HG03575 (cell line): ENCODE measurements around the gene COL19A1.
A peak's percentile ranks its signal among the peaks of the same experiment; 100 is the strongest.
"Not testable (repeated sequence)": the region's sequence is repeated elsewhere in the genome, so short reads cannot be mapped to it uniquely, and the experiment has no call there.

ENCODE experiments used
- ATAC-seq: cut with Tn5 transposase; IDR thresholded peaks from one replicate; pipeline ENCODE4 v1.9.1; 2021; ENCODE audit not compliant: unreplicated experiment, insufficient number of reproducible peaks, low FRiP score; ENCODE audit errors: extremely low read depth

COL19A1 gene

DNA sequence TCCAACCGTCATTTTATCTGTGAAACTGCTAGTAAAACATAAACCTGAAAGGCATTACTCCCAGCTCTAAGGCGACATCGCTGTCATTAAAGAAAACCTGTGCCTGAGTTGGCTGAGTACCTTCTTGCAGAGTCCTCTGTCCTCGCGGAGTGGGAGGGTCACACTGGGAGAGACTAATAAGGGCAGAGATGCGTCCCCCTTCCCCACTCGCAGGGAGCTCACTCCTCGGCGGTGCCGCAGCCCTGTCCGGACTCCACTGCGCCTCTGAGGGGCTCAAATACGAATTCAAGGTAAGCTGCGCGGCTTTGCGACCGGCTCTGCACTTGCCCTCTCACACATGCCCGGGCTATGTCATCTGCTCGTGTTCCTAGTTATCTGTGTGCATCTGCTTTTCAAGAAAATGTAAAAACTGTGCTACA is at the start of gene COL19A1:
Gene COL19A1, plus strand, starts transcription at position 206 of the 419 bp plus-strand sequence. CDS start 13,012 bp downstream, outside the sequence.
- peak; percentile 30 for ATAC-seq

DNA sequence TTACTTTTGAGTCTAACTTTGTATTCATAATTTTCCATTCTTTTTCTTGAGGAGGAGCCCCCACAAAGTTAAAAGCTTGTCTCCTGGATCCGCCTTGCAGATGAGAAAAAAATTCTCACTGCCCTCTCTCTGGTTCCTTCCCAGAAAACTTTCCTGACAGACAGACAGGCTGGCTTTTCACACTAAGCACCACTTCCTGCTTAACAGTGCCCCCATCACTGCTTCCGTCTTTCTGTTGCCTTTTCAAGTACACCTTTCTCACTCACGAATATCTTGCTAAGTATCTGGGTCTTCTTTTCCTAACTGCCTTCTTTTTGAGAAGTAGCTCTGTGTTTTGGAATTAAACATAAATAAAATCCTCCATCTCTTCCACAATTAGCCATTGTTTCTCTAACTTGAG is 49.8 kb upstream of the COL19A1 start:
- no peak for ATAC-seq

GRCh38 chr6:69817358-69817757 is 49.0 kb upstream of the COL19A1 start:
- no peak for ATAC-seq

DNA sequence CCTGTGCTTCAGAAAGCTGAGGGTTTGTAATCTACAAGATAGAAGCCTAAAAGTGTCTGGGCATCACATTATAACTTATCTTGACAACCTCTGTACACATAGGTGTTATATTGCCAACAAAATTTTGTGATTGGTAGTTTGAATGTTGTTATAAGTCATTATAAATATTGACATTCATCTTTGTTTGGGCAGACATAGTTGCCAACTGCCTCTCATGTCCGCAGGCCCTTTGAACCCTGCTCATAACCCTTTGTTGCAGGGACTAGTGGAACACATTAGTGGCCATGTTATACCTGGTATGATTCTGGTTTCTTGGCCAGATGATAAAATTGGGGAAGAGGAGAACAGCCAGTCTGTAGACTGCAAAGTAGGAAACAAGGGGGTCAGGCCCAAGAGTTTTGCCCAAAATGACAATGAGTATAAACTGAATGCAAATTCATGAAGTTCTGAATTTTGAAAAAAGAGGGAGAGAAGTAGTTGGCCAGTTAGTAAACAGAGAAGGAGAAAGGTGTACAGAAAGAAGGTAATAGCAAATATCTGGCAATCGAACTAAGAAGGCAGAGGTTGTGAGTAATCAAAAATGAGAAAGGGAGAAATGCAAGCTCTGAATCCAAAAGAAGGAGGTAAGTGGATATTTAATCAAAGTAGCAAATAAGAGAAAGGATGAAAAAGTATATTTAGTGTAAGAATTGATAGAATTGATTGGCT is 48.0 kb upstream of the COL19A1 start:
- no peak for ATAC-seq

DNA sequence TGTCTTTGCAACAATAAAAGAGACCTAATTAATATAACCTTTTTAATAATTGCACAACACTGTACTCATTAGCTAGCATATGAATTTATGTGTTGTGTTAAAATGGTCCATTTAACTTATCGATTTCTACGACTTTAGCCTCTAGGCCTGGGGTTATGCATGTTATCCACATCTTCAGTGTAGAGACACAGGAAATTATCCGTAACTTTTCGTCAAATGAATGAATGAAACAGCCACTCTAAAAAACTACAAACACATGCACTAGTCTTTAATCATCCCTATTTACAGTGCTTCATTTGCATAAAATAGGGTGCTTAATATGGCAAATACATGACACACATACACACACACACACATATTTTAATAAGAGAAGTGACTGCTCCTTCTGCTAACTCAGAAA is 47.2 kb upstream of the COL19A1 start:
- ATAC-seq, result no peak

DNA sequence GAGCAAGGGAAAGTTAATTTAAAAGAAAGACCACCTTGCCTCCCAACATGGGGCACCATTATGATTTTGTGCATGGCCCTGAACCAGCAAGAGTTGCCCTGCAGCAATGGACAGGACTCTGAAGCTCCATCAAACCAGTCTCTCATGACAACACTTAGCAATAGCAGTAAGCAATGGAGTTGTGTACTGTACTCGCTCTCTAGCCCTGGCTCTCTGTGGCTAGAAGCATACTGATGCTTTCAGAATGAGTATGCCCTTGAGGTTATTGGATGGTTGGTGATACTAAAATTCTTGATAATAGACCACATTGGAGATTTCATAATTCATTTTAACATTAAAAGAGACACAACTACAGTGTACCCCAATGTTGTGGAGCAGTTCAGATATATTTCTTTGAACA is 46.3 kb upstream of the COL19A1 start:
- no peak for ATAC-seq

DNA sequence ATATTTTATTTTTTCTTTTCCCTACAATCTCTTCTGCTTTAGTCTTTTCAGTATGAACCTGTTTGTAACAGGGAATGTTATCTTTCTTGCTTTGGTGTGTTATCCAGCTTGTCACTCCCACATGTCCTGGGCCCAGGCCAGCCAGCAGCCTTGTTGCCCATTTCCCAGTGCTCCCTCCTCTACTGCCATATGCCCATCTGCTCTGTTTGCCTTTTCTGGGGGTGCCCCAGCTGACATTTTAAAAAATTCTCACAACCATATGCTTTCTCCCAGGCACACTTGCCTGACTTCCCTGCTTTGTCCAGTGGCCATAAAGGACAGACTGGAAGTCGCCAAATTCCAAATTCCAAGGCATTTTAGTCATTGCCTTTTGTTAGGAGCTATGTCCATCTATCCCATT is 45.9 kb upstream of the COL19A1 start:
- no peak for ATAC-seq

GRCh38 chr6:69824355-69824754 is 42.0 kb upstream of the COL19A1 start:
- ATAC-seq, result not testable (repeated sequence)

DNA sequence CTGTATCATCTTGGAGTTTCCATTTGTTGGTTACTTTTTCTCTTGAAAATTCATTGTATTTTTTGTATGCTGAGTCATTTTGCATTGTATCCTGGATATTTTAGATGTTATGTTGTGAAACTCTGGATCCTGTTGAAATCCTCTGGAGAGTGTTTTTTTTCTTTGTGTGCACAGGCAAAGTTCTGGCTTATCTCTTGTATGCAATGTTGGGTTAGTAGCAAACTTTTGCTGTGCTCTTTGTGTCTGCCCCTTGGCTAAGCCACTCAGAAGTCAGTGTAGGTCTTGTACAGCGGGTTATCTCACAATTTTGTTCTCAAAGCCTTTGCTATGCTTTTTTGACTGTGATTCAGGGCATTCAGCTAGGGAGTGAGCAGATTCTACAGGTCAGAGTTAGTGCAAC is 40.5 kb upstream of the COL19A1 start:
- no peak for ATAC-seq

DNA sequence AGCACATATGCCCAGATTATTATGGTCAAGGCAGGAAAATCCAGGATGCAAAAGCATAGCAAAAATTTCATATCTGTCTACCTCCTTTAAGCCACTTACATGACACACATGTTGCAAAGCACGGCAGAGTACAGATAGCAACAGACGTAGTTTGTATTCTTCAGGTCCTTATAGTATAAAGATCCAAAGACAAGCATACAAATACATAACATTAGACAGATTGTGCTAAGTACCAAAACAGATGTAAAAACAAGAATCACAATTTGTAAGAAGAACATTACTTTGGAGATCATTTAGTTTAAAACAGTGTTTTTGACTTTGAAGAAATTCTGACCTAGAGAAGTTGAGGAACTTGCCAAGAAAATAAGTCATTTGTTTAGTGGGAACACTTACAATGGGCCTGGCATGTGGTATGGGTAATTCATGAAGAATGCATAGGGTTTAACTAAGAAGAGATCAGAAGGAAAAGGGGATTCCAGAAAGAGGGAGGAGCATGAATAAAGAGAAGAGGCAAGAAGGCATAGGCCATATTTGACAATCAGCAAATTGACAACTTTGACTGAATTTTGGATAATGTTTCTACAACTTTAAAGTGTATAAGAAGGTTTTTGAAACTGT is 39.0 kb upstream of the COL19A1 start:
- no peak for ATAC-seq

- no peak for ATAC-seq
These were observed 33.8 kb upstream of the COL19A1 start for GRCh38 chr6:69832558-69832957.

DNA sequence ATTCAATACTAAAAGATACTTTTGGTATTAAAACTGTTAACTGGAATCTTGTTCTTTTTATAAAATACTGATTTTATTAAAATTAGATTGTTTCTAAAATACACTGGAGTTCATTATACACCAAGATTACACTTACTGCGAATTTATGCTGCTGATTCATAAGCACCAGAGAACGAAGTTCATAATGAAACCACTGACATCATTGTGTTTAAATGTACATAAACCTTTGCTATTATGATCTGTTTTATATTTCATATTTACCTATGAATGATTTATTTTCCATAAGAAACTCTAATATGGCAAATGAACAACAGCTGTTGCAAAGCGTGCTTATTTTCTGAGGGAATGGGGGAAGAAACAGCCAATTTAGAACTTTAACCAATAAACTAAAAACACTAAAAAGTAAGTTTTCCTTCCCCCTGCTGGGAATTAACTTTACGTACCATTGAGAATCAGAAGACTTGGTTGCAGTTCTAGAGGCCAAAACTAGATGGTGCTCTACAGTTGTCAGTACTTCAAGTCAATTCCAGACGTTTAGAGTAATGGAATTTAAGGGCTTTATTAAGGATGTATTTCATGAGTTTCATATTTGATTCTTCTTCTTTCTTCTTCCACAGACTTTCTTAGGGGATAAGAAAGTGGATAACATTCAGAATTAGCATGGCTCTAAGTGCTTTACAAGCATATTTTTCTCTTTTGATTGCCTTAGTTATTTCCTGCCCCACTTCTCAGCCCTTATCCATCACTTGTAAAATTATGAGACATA is 30.8 kb upstream of the COL19A1 start:
- peak; percentile 49 for ATAC-seq

GRCh38 chr6:69841862-69842261 is 24.5 kb upstream of the COL19A1 start:
- ATAC-seq, result no peak

GRCh38 chr6:69843189-69843588 is 23.2 kb upstream of the COL19A1 start:
- no peak for ATAC-seq

GRCh38 chr6:69846312-69846711 is 20.0 kb upstream of the COL19A1 start:
- no peak for ATAC-seq

GRCh38 chr6:69846770-69847491 is 19.4 kb upstream of the COL19A1 start:
- no peak for ATAC-seq

GRCh38 chr6:69847492-69847788 is 18.9 kb upstream of the COL19A1 start:
- no peak for ATAC-seq

GRCh38 chr6:69848552-69848951 is 17.8 kb upstream of the COL19A1 start:
- no peak for ATAC-seq

- no peak for ATAC-seq
These were observed 13.7 kb upstream of the COL19A1 start for GRCh38 chr6:69852706-69853105.

- no peak for ATAC-seq
These were observed 4.4 kb upstream of the COL19A1 start for GRCh38 chr6:69861986-69862385.
